ENCODE measurements around the gene TMBIM4.

Gene TMBIM4

GRCh38 chr12:66160704-66161103 lies 9.1 kb downstream of the TMBIM4 start:
- H3K79me2 ChIP-seq (ENCODE audit: control insufficient read depth, low read length): peaks cover 79% of the 10 kb centered on the region
- H3F3A ChIP-seq (ENCODE audit: control insufficient read depth, insufficient read depth): no peaks in the 10 kb centered on the region
- H3K4me1 ChIP-seq (ENCODE audit: control insufficient read depth, low read length): no peaks in the 10 kb centered on the region
- H4K20me1 ChIP-seq (ENCODE audit: control insufficient read depth, insufficient read depth, low read depth, low read length): no peaks in the 10 kb centered on the region
- peaks cover 16% of the 10 kb centered on the region for H3K9me3 ChIP-seq (ENCODE audit: control insufficient read depth, insufficient read depth, low read length)
- no peak overlapping the region for H3K4me3 ChIP-seq (ENCODE audit: low read length)
- no peaks in the 10 kb centered on the region for H3K27me3 ChIP-seq (ENCODE audit: control insufficient read depth, low read length)
- TF ChIP-seq, protein P1, sequence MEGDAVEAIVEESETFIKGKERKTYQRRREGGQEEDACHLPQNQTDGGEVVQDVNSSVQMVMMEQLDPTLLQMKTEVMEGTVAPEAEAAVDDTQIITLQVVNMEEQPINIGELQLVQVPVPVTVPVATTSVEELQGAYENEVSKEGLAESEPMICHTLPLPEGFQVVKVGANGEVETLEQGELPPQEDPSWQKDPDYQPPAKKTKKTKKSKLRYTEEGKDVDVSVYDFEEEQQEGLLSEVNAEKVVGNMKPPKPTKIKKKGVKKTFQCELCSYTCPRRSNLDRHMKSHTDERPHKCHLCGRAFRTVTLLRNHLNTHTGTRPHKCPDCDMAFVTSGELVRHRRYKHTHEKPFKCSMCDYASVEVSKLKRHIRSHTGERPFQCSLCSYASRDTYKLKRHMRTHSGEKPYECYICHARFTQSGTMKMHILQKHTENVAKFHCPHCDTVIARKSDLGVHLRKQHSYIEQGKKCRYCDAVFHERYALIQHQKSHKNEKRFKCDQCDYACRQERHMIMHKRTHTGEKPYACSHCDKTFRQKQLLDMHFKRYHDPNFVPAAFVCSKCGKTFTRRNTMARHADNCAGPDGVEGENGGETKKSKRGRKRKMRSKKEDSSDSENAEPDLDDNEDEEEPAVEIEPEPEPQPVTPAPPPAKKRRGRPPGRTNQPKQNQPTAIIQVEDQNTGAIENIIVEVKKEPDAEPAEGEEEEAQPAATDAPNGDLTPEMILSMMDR (IDR thresholded peaks at IDR 0.05; ENCODE audit: low read depth, low read length, poor library complexity, severe bottlenecking): no peak
- TF ChIP-seq EZH2phosphoT487 (IDR thresholded peaks at IDR 0.05; ENCODE audit: borderline replicate concordance, low read length): no peak
- no peak overlapping the region for H3K4me2 ChIP-seq (ENCODE audit: low read length)
- peaks cover 35% of the 10 kb centered on the region for H3K36me3 ChIP-seq (ENCODE audit: control insufficient read depth, low read length)
- no peaks in the 10 kb centered on the region for H3K9me2 ChIP-seq (replicated peaks; ENCODE audit: control insufficient read depth, low read length)
- no peak overlapping the region for H3K27ac ChIP-seq (ENCODE audit: low read depth, low read length)

- Histone ChIP-seq H3K9me3 (ENCODE audit: control insufficient read depth, insufficient read depth, low read length) (peaks cover under 1% of the 10 kb centered on the region; the same call in 1 of the 2 replicates), H3K27ac (ENCODE audit: low read depth, low read length) (no peak overlapping the region), H3K4me3 (ENCODE audit: low read length) (no peak overlapping the region), H3K4me2 (ENCODE audit: low read length) (no peak overlapping the region), H4K20me1 (ENCODE audit: control insufficient read depth, insufficient read depth, low read depth, low read length) (no peaks in the 10 kb centered on the region), H3K9me2 (replicated peaks; ENCODE audit: control insufficient read depth, low read length) (no peaks in the 10 kb centered on the region), H3K79me2 (ENCODE audit: control insufficient read depth, low read length) (peaks cover 74% of the 10 kb centered on the region), H3K4me1 (ENCODE audit: control insufficient read depth, low read length) (no peaks in the 10 kb centered on the region), H3K36me3 (ENCODE audit: control insufficient read depth, low read length) (peaks cover 21% of the 10 kb centered on the region), H3F3A (ENCODE audit: control insufficient read depth, insufficient read depth) (no peaks in the 10 kb centered on the region), H3K27me3 (ENCODE audit: control insufficient read depth, low read length) (no peaks in the 10 kb centered on the region)
- TF ChIP-seq, protein P1 (IDR thresholded peaks at IDR 0.05; ENCODE audit: low read depth, low read length, poor library complexity, severe bottlenecking): no peak
- no peak for TF ChIP-seq EZH2phosphoT487 (IDR thresholded peaks at IDR 0.05; ENCODE audit: borderline replicate concordance, low read length)
Measured at GRCh38 chr12:66159123-66159522, 10.7 kb downstream of the TMBIM4 start.

DNA sequence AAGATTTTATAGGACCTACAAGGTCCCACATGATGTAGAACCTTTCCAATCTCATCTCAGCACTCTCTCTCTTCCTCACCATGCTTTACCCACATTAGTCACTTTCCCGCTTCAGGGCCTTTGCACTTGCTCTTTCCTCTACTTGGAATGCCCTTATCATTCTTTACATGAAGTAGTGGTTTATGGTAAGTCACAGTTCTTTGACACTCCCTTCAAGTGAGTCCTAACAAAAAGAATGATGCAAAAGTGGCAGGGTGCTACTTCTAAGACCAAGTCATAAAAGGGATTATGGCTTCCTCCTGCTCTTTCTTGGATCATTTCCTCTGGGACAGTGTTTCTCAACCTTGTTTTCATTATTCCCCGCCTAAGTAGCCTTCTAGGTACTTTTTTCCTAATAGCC lies 13.1 kb downstream of the TMBIM4 start:
- Histone ChIP-seq H3K4me2 (ENCODE audit: low read length) (no peak overlapping the region), H3K36me3 (ENCODE audit: control insufficient read depth, low read length) (peaks cover 19% of the 10 kb centered on the region), H3K27me3 (ENCODE audit: control insufficient read depth, low read length) (no peaks in the 10 kb centered on the region), H3F3A (ENCODE audit: control insufficient read depth, insufficient read depth) (no peaks in the 10 kb centered on the region), H3K9me2 (replicated peaks; ENCODE audit: control insufficient read depth, low read length) (no peaks in the 10 kb centered on the region), H3K4me1 (ENCODE audit: control insufficient read depth, low read length) (no peaks in the 10 kb centered on the region), H3K27ac (ENCODE audit: low read depth, low read length) (no peak overlapping the region), H3K9me3 (ENCODE audit: control insufficient read depth, insufficient read depth, low read length) (no peaks in the 10 kb centered on the region), H3K79me2 (ENCODE audit: control insufficient read depth, low read length) (peaks cover 50% of the 10 kb centered on the region), H3K4me3 (ENCODE audit: low read length) (no peak overlapping the region), H4K20me1 (ENCODE audit: control insufficient read depth, insufficient read depth, low read depth, low read length) (no peaks in the 10 kb centered on the region)
- TF ChIP-seq EZH2phosphoT487 (IDR thresholded peaks at IDR 0.05; ENCODE audit: borderline replicate concordance, low read length): no peak
- TF ChIP-seq, protein P1 (IDR thresholded peaks at IDR 0.05; ENCODE audit: low read depth, low read length, poor library complexity, severe bottlenecking): no peak

Data from DOHH2 (cell line).